GM18502 (cell line): Measurements from ENCODE around the gene DRC3.
"Not testable (repeated sequence)": the region's sequence is repeated elsewhere in the genome, so short reads cannot be mapped to it uniquely, and the experiment has no call there.

Experiments used
- ATAC-seq: cut with Tn5 transposase; IDR thresholded peaks from one replicate; pipeline ENCODE4 v1.9.1; 2021; ENCODE audit warnings: mild to moderate bottlenecking; ENCODE audit not compliant: unreplicated experiment, poor library complexity

Gene DRC3

GRCh38 chr17:17939941-17940340 is 32.7 kb upstream of the DRC3 start:
- not testable (repeated sequence) for ATAC-seq

- ATAC-seq, result no peak
Observed at GRCh38 chr17:17940441-17940911, 32.2 kb upstream of the DRC3 start.

- ATAC-seq, result no peak
Observed at GRCh38 chr17:17941015-17941414, 31.6 kb upstream of the DRC3 start.

- no peak for ATAC-seq
Observed at GRCh38 chr17:17942846-17943245, 29.8 kb upstream of the DRC3 start.

- ATAC-seq, result no peak
Observed at GRCh38 chr17:17943281-17943984, 29.2 kb upstream of the DRC3 start.

- ATAC-seq, result no peak
Observed at GRCh38 chr17:17944242-17944641, 28.4 kb upstream of the DRC3 start.

- ATAC-seq, result no peak
Observed at GRCh38 chr17:17944743-17945142, 27.9 kb upstream of the DRC3 start.

GRCh38 chr17:17946093-17946492 is 26.6 kb upstream of the DRC3 start:
- ATAC-seq, result no peak

GRCh38 chr17:17947309-17947708 is 25.4 kb upstream of the DRC3 start:
- ATAC-seq, result no peak

DNA sequence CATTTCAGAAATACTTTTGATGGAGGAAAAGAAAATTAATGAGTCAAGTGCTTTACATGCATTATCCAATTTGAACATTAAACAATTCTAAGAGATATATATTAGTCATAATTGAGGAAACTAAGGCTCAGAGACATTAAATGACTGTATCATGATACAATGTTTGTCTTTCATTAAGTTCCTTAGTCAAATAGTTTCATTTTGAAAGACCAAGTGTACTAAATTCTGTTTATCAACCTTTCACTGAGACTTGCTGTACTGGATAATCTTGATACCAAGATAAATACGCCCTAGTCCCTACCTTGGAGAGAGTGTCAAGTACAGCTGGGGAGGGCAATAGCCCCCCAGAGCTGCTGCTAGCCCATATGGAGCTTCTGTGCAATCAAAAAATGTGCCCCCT is 24.7 kb upstream of the DRC3 start:
- ATAC-seq, result no peak

DNA sequence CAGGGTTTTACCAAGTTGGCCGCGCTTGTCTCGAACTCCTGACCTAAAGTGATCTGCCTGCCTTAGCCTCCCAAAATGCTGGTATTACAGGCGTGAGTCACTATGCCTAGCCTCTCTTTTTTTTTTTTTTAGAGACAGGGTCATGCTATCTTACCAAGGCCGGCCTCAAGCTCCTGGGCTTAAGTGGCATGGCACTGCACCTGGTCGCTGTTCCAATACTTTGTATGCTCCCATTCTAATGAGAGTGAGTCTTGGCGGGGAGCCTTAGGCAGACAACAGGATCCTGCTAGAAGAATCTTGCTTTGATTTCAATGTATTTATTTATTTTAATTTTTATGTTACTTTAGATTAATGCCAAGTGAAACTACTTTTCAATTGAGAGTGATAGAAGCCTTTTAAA is 22.3 kb upstream of the DRC3 start:
- no peak for ATAC-seq

GRCh38 chr17:17950806-17951205 is 21.9 kb upstream of the DRC3 start:
- no peak for ATAC-seq

GRCh38 chr17:17951524-17951923 is 21.1 kb upstream of the DRC3 start:
- ATAC-seq, result no peak

GRCh38 chr17:17952691-17953090 is 20.0 kb upstream of the DRC3 start:
- ATAC-seq, result no peak

- no peak for ATAC-seq
Observed at GRCh38 chr17:17954079-17954478, 18.6 kb upstream of the DRC3 start.

DNA sequence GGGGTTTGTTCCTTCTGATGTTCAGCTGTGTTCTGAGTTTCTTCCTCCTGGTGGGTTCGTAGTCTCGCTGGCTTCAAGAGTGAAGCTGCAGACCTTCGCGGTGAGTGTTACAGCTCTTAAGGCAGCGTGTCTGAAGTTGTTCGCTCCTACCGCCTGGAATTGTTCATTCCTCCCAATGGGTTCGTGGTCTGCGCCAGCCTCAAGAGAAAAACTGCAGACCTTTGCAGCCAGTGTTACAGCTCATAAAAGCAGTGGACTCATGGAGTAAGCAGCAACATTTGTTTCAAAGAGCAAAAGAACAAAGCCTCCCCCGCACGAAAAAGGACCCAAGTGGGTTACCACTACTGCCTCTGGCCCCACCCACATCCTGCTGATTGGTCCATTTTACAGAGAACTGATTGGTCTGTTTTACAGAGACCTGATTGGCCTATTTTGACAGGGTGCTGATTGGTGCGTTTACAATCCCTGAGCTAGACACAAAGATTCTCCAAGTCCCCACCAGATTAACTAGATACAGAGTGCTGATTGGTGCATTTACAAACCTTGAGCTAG is 16.8 kb upstream of the DRC3 start:
- not testable (repeated sequence) for ATAC-seq

DNA sequence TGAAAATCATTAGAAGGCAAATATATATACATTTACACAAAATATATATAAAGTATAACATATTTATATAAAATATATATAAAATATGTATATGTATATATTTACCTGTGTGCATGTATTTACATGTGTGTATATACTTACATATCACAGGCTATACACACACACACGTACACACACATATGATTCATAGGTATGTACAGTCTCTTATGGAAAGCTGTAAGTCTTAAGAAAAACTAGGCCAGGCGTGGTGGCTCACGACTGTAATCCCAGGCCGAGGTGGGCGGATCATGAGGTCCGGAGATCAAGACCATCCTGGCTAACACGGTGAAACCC is 15.1 kb upstream of the DRC3 start:
- ATAC-seq, result no peak

GRCh38 chr17:17958982-17959381 is 13.7 kb upstream of the DRC3 start:
- ATAC-seq, result no peak

DNA sequence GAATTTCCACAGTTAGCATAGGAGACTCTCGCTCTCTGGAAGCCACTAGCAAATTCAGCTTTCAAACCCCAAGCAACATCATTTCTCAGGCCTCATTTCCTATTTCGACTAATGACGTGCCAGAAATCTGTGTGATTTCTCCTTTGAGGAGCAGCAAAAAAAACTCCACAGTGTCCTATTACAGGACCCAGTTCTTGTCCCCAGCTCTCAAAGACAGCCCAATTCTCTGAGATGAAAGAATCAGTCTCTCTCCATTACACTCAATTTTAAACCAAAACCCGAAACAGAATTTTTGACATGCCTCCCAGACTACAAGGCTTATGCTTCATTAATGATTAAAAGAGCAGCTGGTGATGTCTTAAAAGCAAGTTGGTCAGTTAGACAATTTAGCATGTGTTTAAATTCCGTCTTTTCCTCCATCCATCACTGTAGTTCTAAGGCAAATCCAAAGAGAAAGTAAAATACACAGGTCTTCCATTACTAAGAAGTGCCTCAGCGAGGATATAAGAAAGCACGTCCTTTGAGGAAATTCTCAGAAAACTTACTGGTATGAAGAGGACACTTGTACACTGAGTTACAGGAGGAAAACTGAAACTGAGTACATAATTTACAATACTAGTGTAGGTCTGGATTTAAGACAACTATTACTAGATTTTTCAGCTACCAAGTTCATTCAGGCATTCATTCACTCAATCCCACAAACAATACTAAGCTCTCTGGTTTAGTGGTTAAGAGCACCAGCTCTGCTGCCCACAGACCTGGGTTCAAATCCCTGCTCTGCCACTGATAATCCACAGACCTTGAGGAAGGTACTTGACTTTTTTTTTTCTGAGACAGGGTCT is 12.9 kb upstream of the DRC3 start:
- ATAC-seq, result no peak

DNA sequence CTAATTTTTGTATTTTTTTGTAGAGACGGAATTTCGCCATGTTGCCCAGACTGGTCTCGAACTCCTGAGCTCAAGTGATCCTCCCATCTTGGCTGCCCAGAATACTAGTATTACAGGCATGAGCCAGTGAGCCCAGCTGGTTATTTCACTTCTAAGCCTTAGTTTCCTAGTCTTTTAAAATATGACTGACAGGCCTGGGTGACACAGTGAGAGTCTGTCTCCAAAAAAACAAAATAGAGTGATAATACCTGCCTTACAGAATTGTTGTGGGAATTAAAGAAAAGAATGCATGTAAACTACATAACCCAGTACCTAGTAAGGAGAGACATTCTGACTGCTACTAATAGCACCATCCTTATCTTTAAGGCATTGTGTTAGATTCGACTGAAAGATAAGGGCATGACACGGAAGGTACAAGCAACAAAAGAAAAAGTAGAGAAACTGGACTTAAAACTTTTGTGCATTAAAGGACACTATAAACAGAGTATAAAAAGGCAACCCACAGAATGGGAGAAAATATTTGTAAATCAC is 12.1 kb upstream of the DRC3 start:
- no peak for ATAC-seq

GRCh38 chr17:17963066-17963465 is 9.6 kb upstream of the DRC3 start:
- ATAC-seq, result no peak
